H54 (cell line): ENCODE results near the gene NAALADL2.

Experiments
- DNase-seq: peaks from one replicate; pipeline ENCODE4 v3.0.0; 2011; ENCODE audit warnings: low spot score, mixed read lengths; ENCODE audit not compliant: insufficient read length
- FAIRE-seq: peaks from 3 replicates; lab custom pipeline; 2011; peaks lifted over from hg19 to GRCh38; lab: Jason Lieb, UNC
- POLR2A ChIP-seq: IDR thresholded peaks from 2 replicates; pipeline ENCODE4 v1.6.1; 2011; ENCODE audit warnings: low read depth, mild to moderate bottlenecking, low read length

NAALADL2 gene

DNA sequence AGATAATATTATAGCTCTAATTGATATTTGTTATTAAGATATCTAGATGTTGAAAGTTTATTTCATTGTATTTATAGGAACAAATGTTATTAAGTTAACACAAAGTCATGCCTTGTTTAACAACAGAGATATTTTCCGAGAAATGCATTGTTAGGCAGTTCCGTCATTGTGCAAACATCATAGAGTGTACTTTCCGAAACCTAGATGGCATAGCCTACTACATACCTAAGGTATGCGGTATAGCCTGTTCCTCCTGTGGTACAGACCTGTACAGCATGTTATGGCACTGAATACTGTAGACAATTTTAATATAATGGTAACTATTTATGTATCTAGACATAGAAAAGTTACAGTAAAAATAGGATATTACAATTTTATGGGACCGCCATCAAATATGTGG, 114.3 kb downstream of the NAALADL2 start:
- no peak for TF ChIP-seq POLR2A
- FAIRE-seq (no peak), DNase-seq (no peak)

DNA sequence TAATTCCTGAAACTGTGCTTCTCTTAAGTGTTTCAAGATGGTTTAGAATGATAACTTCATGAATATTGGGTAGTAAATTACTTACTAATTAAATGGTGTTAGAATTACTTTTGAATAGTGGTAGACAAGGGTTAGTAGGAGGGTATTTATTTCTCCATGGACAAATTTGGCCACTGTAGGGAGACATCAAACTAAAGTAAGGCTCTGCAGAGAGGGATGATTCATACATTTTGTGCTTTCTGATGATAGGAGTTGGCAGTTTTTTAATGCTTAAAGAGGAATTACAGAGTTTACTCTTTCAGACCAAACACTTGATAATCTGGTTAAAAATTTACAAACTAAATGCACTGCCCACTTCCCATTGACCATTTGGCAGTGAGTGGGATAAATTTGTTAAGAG, 127.6 kb downstream of the NAALADL2 start:
- no peak for DNase-seq
- TF ChIP-seq POLR2A, result no peak

DNA sequence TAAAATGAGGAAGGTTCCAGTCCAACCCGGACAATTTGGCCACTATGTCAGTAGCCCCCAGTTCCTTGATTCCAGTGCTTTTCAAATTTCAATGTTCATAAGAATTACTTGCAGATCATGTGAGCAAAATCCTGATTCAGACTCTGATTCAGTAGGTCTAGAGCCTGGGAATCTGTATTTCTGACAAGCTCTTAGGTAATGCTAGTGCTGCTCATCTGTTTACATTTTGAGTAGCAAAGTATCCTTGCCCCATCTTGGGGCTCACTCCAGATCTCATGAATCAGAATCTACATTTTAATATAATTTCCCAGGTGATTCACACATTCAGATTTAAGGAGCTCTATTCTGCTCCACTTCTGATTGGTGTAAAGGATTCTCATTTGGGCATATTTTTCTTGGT, 142.0 kb downstream of the NAALADL2 start:
- TF ChIP-seq POLR2A, result no peak
- FAIRE-seq (no peak), DNase-seq (no peak)

More for the DNA sequence above, 127.6 kb downstream of the NAALADL2 start:
- FAIRE-seq, result no peak

DNA sequence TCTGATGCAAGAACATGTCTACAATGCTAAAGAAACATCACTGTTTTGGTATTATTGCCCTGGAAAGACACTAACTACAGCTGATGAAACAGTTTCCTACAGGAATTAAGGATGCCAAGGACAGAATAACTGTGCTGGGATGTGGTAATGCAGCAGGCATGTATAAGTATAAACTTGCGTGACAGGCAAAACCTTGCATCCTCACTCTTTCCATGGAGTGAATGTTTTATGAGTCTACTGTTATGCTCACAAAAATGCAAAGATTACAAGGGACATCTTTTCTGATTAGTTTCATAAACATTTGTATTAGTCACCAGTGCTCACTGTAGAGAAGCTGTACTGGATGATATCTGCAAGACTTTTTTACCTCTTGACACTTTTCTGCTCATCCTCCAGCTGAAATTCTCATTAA, 143.6 kb downstream of the NAALADL2 start:
- no peak for DNase-seq
- peak; percentile 45 for FAIRE-seq
- no peak for TF ChIP-seq POLR2A

- no peak for TF ChIP-seq POLR2A
- DNase-seq (no peak), FAIRE-seq (no peak)
Measured at GRCh38 chr3:175003590-175003989, 144.5 kb downstream of the NAALADL2 start.

- no peak for TF ChIP-seq POLR2A
- no peak for FAIRE-seq
- no peak for DNase-seq
Measured at GRCh38 chr3:175005193-175005592, 146.1 kb downstream of the NAALADL2 start.

- TF ChIP-seq POLR2A, result no peak
- DNase-seq (no peak), FAIRE-seq (no peak)
Measured at GRCh38 chr3:175005881-175006280, 146.7 kb downstream of the NAALADL2 start.

- TF ChIP-seq POLR2A, result no peak
- FAIRE-seq (no peak), DNase-seq (no peak)
Measured at GRCh38 chr3:175007306-175007705, 148.2 kb downstream of the NAALADL2 start.

DNA sequence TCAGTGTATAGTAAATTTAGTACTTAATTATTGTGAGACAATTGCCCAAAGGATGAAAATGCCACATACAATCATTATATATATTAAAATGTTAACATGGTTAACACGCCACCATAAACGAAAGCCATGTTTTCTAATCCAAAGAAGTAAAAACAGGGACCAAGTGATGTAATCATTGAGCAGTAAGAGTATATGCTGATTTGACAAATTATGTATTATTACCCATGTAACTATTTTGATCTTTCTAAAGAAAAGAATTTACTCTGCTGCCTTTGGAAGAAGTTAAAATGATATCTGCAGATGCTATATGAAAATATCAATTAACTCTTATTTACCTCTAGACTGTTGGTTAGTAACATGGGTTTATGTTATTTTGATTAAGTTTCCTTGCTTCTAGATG, 150.2 kb downstream of the NAALADL2 start:
- FAIRE-seq, result no peak
- TF ChIP-seq POLR2A, result no peak
- DNase-seq, result no peak

DNA sequence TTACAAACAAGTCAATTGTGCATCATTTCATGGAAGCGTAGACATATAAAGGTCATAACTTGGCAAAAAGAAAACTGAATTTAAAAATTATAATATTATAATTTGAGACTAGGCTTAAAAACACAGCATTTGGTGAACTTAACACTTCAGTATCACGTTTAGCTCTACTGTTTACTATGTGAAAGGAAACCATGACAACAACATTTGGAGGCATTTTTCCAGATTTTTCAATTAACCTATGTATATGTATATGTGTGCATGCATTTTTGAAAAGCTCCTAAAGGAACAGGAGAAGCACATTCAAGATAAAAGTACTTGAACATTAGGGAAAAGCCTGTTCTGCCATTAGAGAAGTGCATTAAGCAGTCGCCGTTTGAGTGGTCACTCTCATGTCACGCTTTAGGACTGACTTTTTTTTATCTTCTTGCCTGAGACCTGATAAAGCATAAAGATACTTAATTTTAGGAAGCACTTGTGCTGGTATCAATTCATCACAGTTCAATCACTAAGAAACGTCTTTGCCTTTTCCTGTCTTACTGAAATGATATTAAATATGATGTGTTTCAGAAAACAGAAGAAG, 156.0 kb downstream of the NAALADL2 start:
- TF ChIP-seq POLR2A, result no peak
- no peak for FAIRE-seq
- DNase-seq, result no peak

- FAIRE-seq (no peak), DNase-seq (no peak)
- no peak for TF ChIP-seq POLR2A
Measured at GRCh38 chr3:175018946-175019727, 160.0 kb downstream of the NAALADL2 start.

DNA sequence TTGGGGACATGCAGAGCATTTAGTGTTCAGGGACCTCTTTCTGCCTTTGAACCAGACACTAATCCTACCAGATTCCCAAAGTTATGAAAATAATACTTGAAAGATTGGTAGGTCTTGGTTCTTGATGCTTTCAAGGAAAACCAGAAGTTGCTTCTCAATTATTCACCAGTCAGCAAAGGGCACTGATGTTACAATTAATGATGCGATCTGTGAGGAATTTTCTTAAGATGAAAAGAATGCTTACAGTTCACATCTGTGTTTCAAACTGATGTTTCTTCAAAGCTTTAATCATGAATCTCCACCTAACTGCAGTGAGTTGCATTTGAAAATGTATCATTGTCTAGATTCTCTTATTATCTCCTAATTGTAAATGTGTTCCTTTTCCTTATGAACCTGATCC, 161.0 kb downstream of the NAALADL2 start:
- no peak for TF ChIP-seq POLR2A
- DNase-seq, result no peak

DNA sequence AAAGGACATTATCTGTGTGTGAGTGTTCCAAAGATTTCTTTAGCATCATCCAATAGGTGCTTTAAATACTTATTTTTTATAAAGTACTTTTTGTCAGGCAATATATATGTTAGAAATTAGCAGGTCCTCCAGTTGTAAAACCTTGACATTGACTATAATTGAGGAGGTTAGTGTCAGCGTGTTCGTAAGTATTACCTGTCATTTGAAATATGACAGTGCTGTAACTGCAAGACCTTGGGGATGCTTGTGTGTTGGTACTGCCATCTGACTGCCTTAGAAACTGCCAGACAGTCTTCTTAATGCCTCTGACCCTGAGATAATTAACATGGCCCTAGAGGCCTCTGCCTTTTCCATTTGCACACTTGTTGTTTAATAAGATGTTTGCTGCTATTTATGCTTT, 170.7 kb downstream of the NAALADL2 start:
- FAIRE-seq (no peak), DNase-seq (no peak)
- TF ChIP-seq POLR2A, result no peak

More for the DNA sequence above, 161.0 kb downstream of the NAALADL2 start:
- FAIRE-seq, result no peak

- FAIRE-seq, result no peak
- TF ChIP-seq POLR2A, result no peak
- DNase-seq, result no peak
Measured at GRCh38 chr3:175039875-175040274, 180.7 kb downstream of the NAALADL2 start.

GRCh38 chr3:175041369-175041768, 182.2 kb downstream of the NAALADL2 start:
- TF ChIP-seq POLR2A, result no peak
- FAIRE-seq (no peak), DNase-seq (no peak)
